ENCODE results near the gene EHMT2.

The EHMT2 gene

GRCh38 chr6:31837369-31838113 lies 60.0 kb downstream of the EHMT2 start:
- Histone ChIP-seq H3K4me1 (ENCODE audit: control insufficient read depth, insufficient read depth, low read length) (peaks cover 12% of the 10 kb centered on the region), H3K36me3 (ENCODE audit: control insufficient read depth, insufficient read depth, low read length) (peaks cover 63% of the 10 kb centered on the region), H3K9me3 (ENCODE audit: control insufficient read depth, insufficient read depth, low read depth, low read length) (no peaks in the 10 kb centered on the region)

GRCh38 chr6:31836474-31837368 lies 60.8 kb downstream of the EHMT2 start:
- Histone ChIP-seq H3K9ac (ENCODE audit: low read length) (peak overlapping the region; percentile 100), H3K27ac (ENCODE audit: low read depth, low read length) (peak overlapping the region; percentile 60; the same call in 1 of the 2 replicates), H3K27me3 (ENCODE audit: control insufficient read depth, insufficient read depth, low read length) (no peaks in the 10 kb centered on the region), H3K4me1 (ENCODE audit: control insufficient read depth, insufficient read depth, low read length) (peaks cover 12% of the 10 kb centered on the region), H3K4me3 (ENCODE audit: low read depth, low read length) (peak overlapping the region; percentile 99), H3K36me3 (ENCODE audit: control insufficient read depth, insufficient read depth, low read length) (peaks cover 63% of the 10 kb centered on the region), H3K9me3 (ENCODE audit: control insufficient read depth, insufficient read depth, low read depth, low read length) (no peaks in the 10 kb centered on the region)

More at GRCh38 chr6:31837369-31838113, 60.0 kb downstream of the EHMT2 start:
- peak overlapping the region; percentile 99 for H3K4me3 ChIP-seq (ENCODE audit: low read depth, low read length)
- no peaks in the 10 kb centered on the region for H3K27me3 ChIP-seq (ENCODE audit: control insufficient read depth, insufficient read depth, low read length)
- peak overlapping the region; percentile 100 for H3K9ac ChIP-seq (ENCODE audit: low read length)
- no peak overlapping the region for H3K27ac ChIP-seq (ENCODE audit: low read depth, low read length)

- no peaks in the 10 kb centered on the region for H3K9me3 ChIP-seq (ENCODE audit: control insufficient read depth, insufficient read depth, low read depth, low read length)
- H3K36me3 ChIP-seq (ENCODE audit: control insufficient read depth, insufficient read depth, low read length), result peaks cover 62% of the 10 kb centered on the region
- H3K27me3 ChIP-seq (ENCODE audit: control insufficient read depth, insufficient read depth, low read length), result no peaks in the 10 kb centered on the region
- peak overlapping the region; percentile 100 for H3K9ac ChIP-seq (ENCODE audit: low read length)
- peak overlapping the region; percentile 60; the same call in 1 of the 2 replicates for H3K27ac ChIP-seq (ENCODE audit: low read depth, low read length)
- peak overlapping the region; percentile 99 for H3K4me3 ChIP-seq (ENCODE audit: low read depth, low read length)
- peaks cover 13% of the 10 kb centered on the region for H3K4me1 ChIP-seq (ENCODE audit: control insufficient read depth, insufficient read depth, low read length)
Measured at GRCh38 chr6:31836047-31836473, 61.4 kb downstream of the EHMT2 start.

GRCh38 chr6:31834367-31835250 lies 62.9 kb downstream of the EHMT2 start:
- Histone ChIP-seq H3K4me3 (ENCODE audit: low read depth, low read length) (peak overlapping the region; percentile 99), H3K4me1 (ENCODE audit: control insufficient read depth, insufficient read depth, low read length) (peaks cover 19% of the 10 kb centered on the region), H3K27me3 (ENCODE audit: control insufficient read depth, insufficient read depth, low read length) (no peaks in the 10 kb centered on the region), H3K9ac (ENCODE audit: low read length) (peak overlapping the region; percentile 100), H3K36me3 (ENCODE audit: control insufficient read depth, insufficient read depth, low read length) (peaks cover 47% of the 10 kb centered on the region), H3K27ac (ENCODE audit: low read depth, low read length) (peak overlapping the region; percentile 98), H3K9me3 (ENCODE audit: control insufficient read depth, insufficient read depth, low read depth, low read length) (no peaks in the 10 kb centered on the region)

GRCh38 chr6:31831350-31832215 lies 65.9 kb downstream of the EHMT2 start:
- Histone ChIP-seq H3K36me3 (ENCODE audit: control insufficient read depth, insufficient read depth, low read length) (peaks cover 17% of the 10 kb centered on the region), H3K27ac (ENCODE audit: low read depth, low read length) (no peak overlapping the region), H3K9me3 (ENCODE audit: control insufficient read depth, insufficient read depth, low read depth, low read length) (no peaks in the 10 kb centered on the region), H3K27me3 (ENCODE audit: control insufficient read depth, insufficient read depth, low read length) (no peaks in the 10 kb centered on the region), H3K4me3 (ENCODE audit: low read depth, low read length) (peak overlapping the region; percentile 70), H3K4me1 (ENCODE audit: control insufficient read depth, insufficient read depth, low read length) (peaks cover 12% of the 10 kb centered on the region; the same call in 1 of the 2 replicates), H3K9ac (ENCODE audit: low read length) (no peak overlapping the region)

- H3K4me3 ChIP-seq (ENCODE audit: low read depth, low read length), result peak overlapping the region; percentile 70
- H3K9me3 ChIP-seq (ENCODE audit: control insufficient read depth, insufficient read depth, low read depth, low read length), result no peaks in the 10 kb centered on the region
- no peak overlapping the region for H3K27ac ChIP-seq (ENCODE audit: low read depth, low read length)
- H3K36me3 ChIP-seq (ENCODE audit: control insufficient read depth, insufficient read depth, low read length), result peaks cover 10% of the 10 kb centered on the region
- no peak overlapping the region for H3K9ac ChIP-seq (ENCODE audit: low read length)
- H3K4me1 ChIP-seq (ENCODE audit: control insufficient read depth, insufficient read depth, low read length), result peaks cover 15% of the 10 kb centered on the region
- no peaks in the 10 kb centered on the region for H3K27me3 ChIP-seq (ENCODE audit: control insufficient read depth, insufficient read depth, low read length)
Measured at GRCh38 chr6:31830886-31831335, 66.6 kb downstream of the EHMT2 start.

All from HUES6 (cell line).